ENCODE data around the gene PPP1R1A.

The PPP1R1A gene

DNA sequence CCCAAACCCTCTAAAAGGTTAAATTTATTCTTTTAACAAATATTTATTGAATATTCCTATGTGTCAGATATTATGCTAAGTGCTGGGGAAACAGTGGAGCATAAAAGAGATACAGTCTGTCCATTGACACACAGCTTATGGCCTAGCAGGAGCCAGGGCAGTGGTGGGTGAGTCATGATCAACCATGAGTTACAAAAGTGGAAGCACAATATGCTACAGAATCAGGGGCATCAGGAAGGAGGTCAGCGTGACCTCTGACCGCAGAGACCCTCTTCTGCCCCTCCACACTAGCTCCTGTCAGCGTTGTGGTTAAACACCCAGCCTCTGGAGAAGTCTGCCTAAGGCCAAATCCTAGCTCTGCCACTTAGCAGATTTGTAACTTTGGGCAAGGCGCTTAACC lies 4.7 kb upstream of the PPP1R1A start:
- TF ChIP-seq, protein P1, sequence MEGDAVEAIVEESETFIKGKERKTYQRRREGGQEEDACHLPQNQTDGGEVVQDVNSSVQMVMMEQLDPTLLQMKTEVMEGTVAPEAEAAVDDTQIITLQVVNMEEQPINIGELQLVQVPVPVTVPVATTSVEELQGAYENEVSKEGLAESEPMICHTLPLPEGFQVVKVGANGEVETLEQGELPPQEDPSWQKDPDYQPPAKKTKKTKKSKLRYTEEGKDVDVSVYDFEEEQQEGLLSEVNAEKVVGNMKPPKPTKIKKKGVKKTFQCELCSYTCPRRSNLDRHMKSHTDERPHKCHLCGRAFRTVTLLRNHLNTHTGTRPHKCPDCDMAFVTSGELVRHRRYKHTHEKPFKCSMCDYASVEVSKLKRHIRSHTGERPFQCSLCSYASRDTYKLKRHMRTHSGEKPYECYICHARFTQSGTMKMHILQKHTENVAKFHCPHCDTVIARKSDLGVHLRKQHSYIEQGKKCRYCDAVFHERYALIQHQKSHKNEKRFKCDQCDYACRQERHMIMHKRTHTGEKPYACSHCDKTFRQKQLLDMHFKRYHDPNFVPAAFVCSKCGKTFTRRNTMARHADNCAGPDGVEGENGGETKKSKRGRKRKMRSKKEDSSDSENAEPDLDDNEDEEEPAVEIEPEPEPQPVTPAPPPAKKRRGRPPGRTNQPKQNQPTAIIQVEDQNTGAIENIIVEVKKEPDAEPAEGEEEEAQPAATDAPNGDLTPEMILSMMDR (conservative IDR thresholded peaks at IDR 0.05): no peak
- no peak overlapping the region for H3K27ac ChIP-seq

DNA sequence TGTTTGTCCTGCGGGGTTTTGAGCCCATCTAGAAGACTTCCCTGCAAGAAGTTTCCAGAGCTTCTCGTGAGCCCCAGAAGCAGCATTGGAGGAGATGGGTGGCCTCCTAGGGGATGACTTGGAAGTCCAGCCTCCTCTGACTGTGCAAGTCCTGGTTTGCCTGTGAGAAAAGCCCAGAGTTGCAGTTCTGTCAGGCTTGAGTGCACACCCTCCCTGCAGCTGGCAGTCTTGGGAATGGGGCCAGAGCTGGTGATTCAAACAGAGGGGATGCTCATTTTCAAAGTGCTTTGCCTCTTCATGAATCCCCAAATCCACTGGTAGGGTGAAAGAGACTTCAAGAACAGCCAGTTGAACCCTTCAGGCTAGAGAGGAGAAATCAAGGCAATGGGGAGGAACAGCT lies 3.9 kb upstream of the PPP1R1A start:
- H3K27ac ChIP-seq: no peak overlapping the region
- TF ChIP-seq, protein P1 (conservative IDR thresholded peaks at IDR 0.05): no peak

DNA sequence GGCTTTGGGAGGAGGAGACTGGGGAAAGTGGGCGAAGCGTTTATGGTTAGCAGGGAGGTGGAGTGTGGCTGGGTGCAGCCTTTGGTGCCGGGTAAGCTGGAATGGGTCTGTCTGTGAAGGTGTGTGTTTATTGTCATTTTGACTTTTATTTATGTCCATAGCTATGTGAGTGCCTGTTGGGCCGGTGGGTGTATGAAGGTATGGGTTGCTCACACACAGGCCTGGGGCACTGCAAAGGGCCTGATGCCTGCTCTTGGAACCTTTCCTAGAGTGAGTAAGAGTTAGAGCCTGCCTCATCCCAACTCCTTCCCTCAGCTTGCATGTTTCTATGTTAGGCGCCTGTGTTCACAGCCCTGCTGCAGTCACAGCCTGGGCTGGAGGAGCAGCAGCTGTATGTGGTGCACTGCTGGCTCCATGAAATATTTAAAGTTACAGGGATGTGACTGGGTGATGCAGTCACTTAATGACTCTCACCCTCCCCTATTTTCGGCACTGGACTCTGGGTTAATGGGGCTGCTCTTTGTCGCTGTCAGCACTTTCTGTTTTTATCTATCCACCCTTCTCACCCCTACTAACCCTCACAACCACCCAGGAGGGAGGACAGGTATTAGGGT lies 2.6 kb upstream of the PPP1R1A start:
- TF ChIP-seq, protein P1 (conservative IDR thresholded peaks at IDR 0.05): no peak
- H3K27ac ChIP-seq: no peak overlapping the region

DNA sequence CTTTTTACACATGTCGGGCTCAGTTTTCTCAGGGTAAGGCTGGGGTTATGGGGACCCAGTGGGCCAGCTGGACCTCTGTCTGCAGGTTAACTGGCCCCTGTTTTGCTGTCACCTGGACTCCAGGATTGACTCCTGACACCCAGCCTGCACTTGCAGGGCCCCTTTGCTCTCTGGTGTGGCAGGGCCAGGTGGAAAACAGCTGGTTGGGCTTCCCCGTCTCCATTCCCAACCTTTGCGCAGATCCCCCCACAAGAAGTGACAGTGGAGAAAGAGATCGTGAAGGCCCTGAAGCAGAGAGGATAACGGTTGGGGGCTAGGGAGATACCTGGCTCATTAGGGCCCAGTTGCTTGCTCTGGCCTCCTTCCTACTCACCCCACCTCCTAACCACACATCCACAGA lies 1.5 kb upstream of the PPP1R1A start:
- H3K27ac ChIP-seq: no peak overlapping the region
- TF ChIP-seq, protein P1 (conservative IDR thresholded peaks at IDR 0.05): no peak

DNA sequence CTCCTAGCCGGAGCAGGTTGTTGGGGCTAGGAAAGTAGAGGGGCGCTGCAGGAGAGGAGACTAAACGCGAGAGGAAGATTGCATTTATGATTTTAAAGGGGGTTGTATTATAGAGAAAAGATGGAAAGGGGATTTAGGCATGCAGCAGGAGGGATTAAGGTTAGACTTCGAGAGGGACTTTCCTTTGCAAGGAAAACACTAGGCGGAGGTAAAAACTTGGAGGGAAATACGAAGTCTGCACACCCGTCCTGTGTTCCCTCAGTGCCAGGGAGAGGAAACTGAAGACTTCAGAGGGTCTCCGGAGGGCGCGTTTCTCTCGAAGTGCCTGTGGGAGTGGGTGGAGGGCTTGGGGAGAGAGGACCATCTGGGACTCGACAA lies 420 bp upstream of the PPP1R1A start:
- H3K27ac ChIP-seq: no peak overlapping the region
- TF ChIP-seq, protein P1 (conservative IDR thresholded peaks at IDR 0.05): no peak

DNA sequence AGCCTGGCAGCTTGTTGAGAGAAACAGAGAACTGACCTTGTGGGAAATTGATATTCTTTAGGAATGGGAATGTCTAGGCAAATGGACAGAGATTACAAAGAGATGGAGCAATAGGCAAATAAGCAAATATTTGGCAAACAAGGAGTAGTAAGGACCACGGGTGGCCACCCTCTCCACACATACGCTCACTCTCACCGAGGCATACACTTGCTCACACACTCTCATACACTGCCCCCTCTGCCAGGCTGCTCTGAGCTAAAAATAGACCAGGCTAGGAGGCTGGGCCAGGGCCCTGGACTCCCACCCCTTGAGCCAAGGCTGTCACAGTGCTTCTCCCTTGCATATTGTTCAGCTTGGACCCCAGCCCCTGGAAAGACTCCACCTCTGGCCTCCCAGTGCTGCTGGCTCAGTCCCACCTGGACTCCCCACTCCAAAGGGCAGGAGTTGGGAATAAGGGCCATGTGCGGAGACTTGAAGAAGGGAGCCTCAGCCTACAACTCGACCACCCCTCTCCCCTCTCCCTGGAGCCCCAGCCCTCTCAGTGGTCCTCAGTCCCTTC lies 1.1 kb downstream of the PPP1R1A start:
- H3K27ac ChIP-seq: no peak overlapping the region
- TF ChIP-seq, protein P1 (conservative IDR thresholded peaks at IDR 0.05): no peak

DNA sequence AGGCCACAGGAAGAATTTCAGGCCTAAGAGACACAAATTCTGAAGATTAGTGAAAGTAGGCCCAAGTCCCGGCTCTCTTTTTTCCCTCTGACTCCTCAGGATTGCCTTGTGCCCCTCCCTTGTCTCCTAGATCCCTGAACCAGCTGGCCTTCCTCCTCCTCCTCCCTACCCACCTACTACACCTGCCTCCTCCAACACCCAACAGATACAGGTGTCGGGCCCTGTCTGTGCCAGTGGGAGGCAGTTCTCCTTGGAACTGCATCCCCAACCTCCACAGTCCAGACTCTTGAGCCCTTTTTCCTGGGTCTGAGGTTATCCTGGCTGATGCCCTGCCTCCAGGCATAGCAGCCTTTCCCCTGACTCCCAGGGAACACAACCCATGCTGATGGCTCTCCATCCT lies 1.8 kb downstream of the PPP1R1A start:
- TF ChIP-seq, protein P1 (conservative IDR thresholded peaks at IDR 0.05): no peak
- no peak overlapping the region for H3K27ac ChIP-seq

All from VCaP (cell line).